Esophagus (tissue), 2 donors: ENCODE data around the gene C6orf89. TPM values are rescaled to one million over a fixed set of nuclear protein-coding genes. Genes with fewer than 3 reads are reported as not detected.

Experiments
- H3K27ac ChIP-seq, 2 donors: one replicate each; pipeline ENCODE4 v1.5.1; 2013; ENCODE audit warnings: low read depth in 2 of 2, mild to moderate bottlenecking in 2 of 2, inconsistent platforms in 1 of 2, low read length in 1 of 2, moderate library complexity in 1 of 2
- H3K27me3 ChIP-seq, 2 donors: one replicate each; pipeline ENCODE4 v1.6.1; 2013; ENCODE audit warnings: low read length in 2 of 2, control low read depth in 1 of 2, mild to moderate bottlenecking in 1 of 2; ENCODE audit not compliant: insufficient read depth in 2 of 2, control insufficient read depth in 1 of 2
- H3K36me3 ChIP-seq, 2 donors: one replicate each; pipeline ENCODE4 v1.6.1; 2013; ENCODE audit warnings: low read length in 1 of 2; ENCODE audit not compliant: control insufficient read depth in 2 of 2, insufficient read depth in 2 of 2
- H3K4me1 ChIP-seq, 2 donors: one replicate each; pipeline ENCODE4 v1.6.1; 2013; ENCODE audit warnings: low read length in 1 of 2; ENCODE audit not compliant: control insufficient read depth in 2 of 2, insufficient read depth in 2 of 2
- H3K4me3 ChIP-seq, 2 donors: one replicate each; pipeline ENCODE4 v1.5.1; 2013; ENCODE audit warnings: low read length in 2 of 2, mild to moderate bottlenecking in 2 of 2, low read depth in 1 of 2, moderate library complexity in 1 of 2
- H3K9me3 ChIP-seq, 2 donors: one replicate each; pipeline ENCODE4 v1.6.1; 2013; ENCODE audit warnings: mild to moderate bottlenecking in 2 of 2, low read depth in 1 of 2, low read length in 1 of 2, moderate library complexity in 1 of 2; ENCODE audit not compliant: control insufficient read depth in 2 of 2, insufficient read depth in 1 of 2
- WGBS, 2 donors: extraction: QIAGEN DNeasy Blood & Tissue Kit; methylation state at CpG; one replicate each; pipeline ENCODE4 v1.1.7; 2013; 5-methylcytosine and 5-hydroxymethylcytosine counted together
- polyA plus RNA-seq, 2 donors: library from polyadenylated mRNA; stranded (reverse); fragments of 200-250 nt; gene quantifications; one replicate each; pipeline ENCODE4 v1.2.3, GENCODE V29; 2013
- donor health status: healthy with polysubstance abuse.
- donor health status: Bipolar disorder and iron deficiency.

The C6orf89 gene
- polyA plus RNA-seq, 2 donors = 12.9 to 15.9 TPM

- 91 to 95% methylated on average over 6 of the region's 6 CpGs for WGBS, 2 donors
- H3K4me1 ChIP-seq = peaks cover 0 to 3% of the 10 kb centered on the region in 2 donors
- H3K9me3 ChIP-seq = no peaks in the 10 kb centered on the region
- H3K4me3 ChIP-seq = no peak overlapping the region
- H3K27me3 ChIP-seq = no peaks in the 10 kb centered on the region
- no peak overlapping the region for H3K27ac ChIP-seq
- peaks cover 51 to 59% of the 10 kb centered on the region in 2 donors for H3K36me3 ChIP-seq
Measured at GRCh38 chr6:36976931-36977330, 91.2 kb downstream of the C6orf89 start.

- no peak overlapping the region for H3K27ac ChIP-seq
- 76 to 79% methylated on average over 16 of the region's 16 CpGs for WGBS, 2 donors
- peaks cover 0 to 3% of the 10 kb centered on the region in 2 donors for H3K4me1 ChIP-seq
- H3K4me3 ChIP-seq = no peak overlapping the region
- H3K27me3 ChIP-seq = no peaks in the 10 kb centered on the region
- peaks cover 45 to 54% of the 10 kb centered on the region in 2 donors for H3K36me3 ChIP-seq
- H3K9me3 ChIP-seq = no peaks in the 10 kb centered on the region
Measured at GRCh38 chr6:36977470-36977941, 91.8 kb downstream of the C6orf89 start.

Other genes starting within 250 kb of the C6orf89 start
- gene CDKN1A, start 207.2 kb upstream of the C6orf89 start, polyA plus RNA-seq = 100 to 1,000 TPM in 1 of 2 donors, 10 to 100 TPM in 1; 36.9 to 114 TPM
- under 1 TPM; 0.21 to 0.37 TPM for gene RAB44, start 188.1 kb upstream of the C6orf89 start, polyA plus RNA-seq
- gene CPNE5, start 46.5 kb upstream of the C6orf89 start, polyA plus RNA-seq = under 1 TPM; 0.73 to 0.81 TPM
- 10 to 100 TPM; 12.0 to 20.6 TPM for gene PPIL1, start 11.1 kb upstream of the C6orf89 start, polyA plus RNA-seq
- gene PI16, start 68.8 kb downstream of the C6orf89 start, polyA plus RNA-seq = 1 to 10 TPM; 1.9 to 2.7 TPM
- 100 to 1,000 TPM in 1 of 2 donors, 10 to 100 TPM in 1; 58.0 to 107 TPM for gene MTCH1, start 100.2 kb downstream of the C6orf89 start, polyA plus RNA-seq
- gene FGD2, start 119.7 kb downstream of the C6orf89 start, polyA plus RNA-seq = 1 to 10 TPM; 4.1 to 4.3 TPM